GM12878 (cell line): ENCODE measurements around the gene SFR1.

ENCODE experiments used
- FOXK2 ChIP-seq: fragments of 450-650 bp; IDR thresholded peaks from 2 replicates; pipeline ENCODE4 v1.6.1; 2017; ENCODE audit warnings: mild to moderate bottlenecking, moderate library complexity
- GABPA ChIP-seq: IDR thresholded peaks from 2 replicates; pipeline ENCODE4 v1.6.1; 2014; ENCODE audit warnings: antibody characterized with exemption, low read depth, mild to moderate bottlenecking, inconsistent platforms
- RFX5 ChIP-seq: IDR thresholded peaks from 2 replicates; pipeline ENCODE4 v1.6.1; 2011; ENCODE audit warnings: low read depth, low read length, improper control_type of control experiment
- TAF1 ChIP-seq: IDR thresholded peaks from 2 replicates; pipeline ENCODE4 v1.6.1; 2011; ENCODE audit warnings: mild to moderate bottlenecking, low read depth, low read length, borderline replicate concordance
- USF2 ChIP-seq: IDR thresholded peaks from 2 replicates; pipeline ENCODE4 v1.6.1; 2011; ENCODE audit warnings: low read depth, low read length, improper control_type of control experiment, borderline replicate concordance
- TF ChIP-seq, protein P1 (sequence below): IDR thresholded peaks from 2 replicates; pipeline ENCODE4 v1.6.1; 2012; ENCODE audit warnings: low read length, inconsistent platforms

DNA sequence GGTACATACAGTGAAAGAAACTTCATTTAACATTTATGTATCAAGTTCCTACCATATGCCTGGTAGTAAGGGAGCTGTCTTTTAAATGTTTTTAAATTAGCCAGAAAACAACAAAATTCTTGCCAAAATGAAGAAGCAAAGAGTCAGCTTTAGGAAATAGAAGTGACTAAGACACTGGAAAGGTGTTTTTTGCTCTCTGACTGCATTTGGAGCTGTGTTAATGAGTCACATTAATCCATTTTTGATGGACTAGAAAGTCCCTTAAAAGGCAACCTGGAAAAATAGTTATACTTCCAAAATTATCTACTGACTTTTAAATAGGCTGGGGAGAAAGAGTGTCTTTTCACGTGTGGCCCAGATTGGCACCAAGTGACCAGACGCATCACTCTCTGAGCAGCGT lies 32.4 kb upstream of the SFR1 start:
- TF ChIP-seq USF2 (no peak), FOXK2 (no peak), GABPA (no peak), TAF1 (no peak), RFX5 (no peak)
- TF ChIP-seq, protein P1, sequence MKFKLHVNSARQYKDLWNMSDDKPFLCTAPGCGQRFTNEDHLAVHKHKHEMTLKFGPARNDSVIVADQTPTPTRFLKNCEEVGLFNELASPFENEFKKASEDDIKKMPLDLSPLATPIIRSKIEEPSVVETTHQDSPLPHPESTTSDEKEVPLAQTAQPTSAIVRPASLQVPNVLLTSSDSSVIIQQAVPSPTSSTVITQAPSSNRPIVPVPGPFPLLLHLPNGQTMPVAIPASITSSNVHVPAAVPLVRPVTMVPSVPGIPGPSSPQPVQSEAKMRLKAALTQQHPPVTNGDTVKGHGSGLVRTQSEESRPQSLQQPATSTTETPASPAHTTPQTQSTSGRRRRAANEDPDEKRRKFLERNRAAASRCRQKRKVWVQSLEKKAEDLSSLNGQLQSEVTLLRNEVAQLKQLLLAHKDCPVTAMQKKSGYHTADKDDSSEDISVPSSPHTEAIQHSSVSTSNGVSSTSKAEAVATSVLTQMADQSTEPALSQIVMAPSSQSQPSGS, result no peak
